Mononuclear cell (primary cell): ENCODE measurements around the gene SEZ6L. TPM values are rescaled to one million over a fixed set of nuclear protein-coding genes. Genes with fewer than 3 reads are reported as not detected.

ENCODE experiments used
- H3K27me3 ChIP-seq: 2 replicates; pipeline ENCODE4 v1.6.0; 2011; ENCODE audit warnings: low read length, control low read depth; ENCODE audit not compliant: insufficient read depth
- H3K4me1 ChIP-seq: 2 replicates; pipeline ENCODE4 v1.5.1; 2011; ENCODE audit warnings: mild to moderate bottlenecking, low read length, control low read depth; ENCODE audit not compliant: insufficient read depth
- H3K4me3 ChIP-seq: 2 replicates; pipeline ENCODE4 v1.5.1; 2011; ENCODE audit warnings: mild to moderate bottlenecking, low read length, moderate library complexity
- H3K9me3 ChIP-seq: 2 replicates; pipeline ENCODE4 v1.5.1; 2011; ENCODE audit warnings: low read depth, mild to moderate bottlenecking, control low read depth, low read length
- total RNA-seq: library from RNA; depleted of rRNA; stranded (reverse); fragments of >200 nt; gene quantifications from one replicate; pipeline ENCODE4 v1.2.3, GENCODE V29; 2012

Gene SEZ6L
- total RNA-seq, 1 donor: 0.84 TPM

DNA sequence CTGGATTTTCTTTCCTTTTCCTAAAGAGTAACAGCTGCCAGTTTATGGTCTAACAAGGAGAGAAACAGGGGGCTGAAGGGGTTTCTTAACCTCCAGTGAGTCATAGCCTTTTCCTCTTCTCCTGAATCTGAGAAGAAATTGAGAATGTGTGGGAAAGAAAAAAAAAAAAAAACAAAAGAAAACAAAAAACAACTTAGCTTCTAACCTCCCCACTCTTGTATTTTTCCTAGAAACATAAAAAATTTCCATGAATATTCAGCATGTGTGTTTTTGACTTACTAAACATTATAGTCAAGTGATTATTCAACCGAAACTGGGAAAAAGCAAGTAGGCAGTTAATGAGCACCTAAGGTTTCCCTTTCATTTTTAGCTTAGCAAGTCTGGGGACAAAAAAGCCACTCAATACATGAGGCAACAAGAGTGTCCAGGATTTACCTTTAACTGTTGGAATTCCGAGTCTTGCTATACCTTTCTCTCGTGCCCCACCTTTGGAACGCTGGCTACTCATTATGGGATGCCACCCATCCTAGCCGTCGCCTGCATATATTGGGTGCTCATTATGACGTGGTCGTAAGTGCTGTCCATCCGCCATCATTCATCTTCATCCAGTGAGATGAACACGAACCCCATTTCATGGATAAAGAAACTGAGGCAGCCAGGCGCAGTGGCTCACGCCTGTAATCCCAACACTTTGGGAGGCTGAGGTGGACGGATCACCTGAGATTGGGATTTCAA lies 262.2 kb downstream of the SEZ6L start:
- no peaks in the 10 kb centered on the region for H3K27me3 ChIP-seq
- peaks cover 63% of the 10 kb centered on the region for H3K4me1 ChIP-seq
- H3K9me3 ChIP-seq: no peaks in the 10 kb centered on the region
- no peak overlapping the region for H3K4me3 ChIP-seq

GRCh38 chr22:26432619-26433311 lies 263.5 kb downstream of the SEZ6L start:
- Histone ChIP-seq H3K9me3 (no peaks in the 10 kb centered on the region), H3K4me3 (no peak overlapping the region), H3K4me1 (peaks cover 63% of the 10 kb centered on the region), H3K27me3 (no peaks in the 10 kb centered on the region)
